Globus pallidus (tissue), 1 donor: Measurements from ENCODE around the gene MEGF11.

Source experiments
- DNase-seq: peaks from one replicate; pipeline ENCODE4 v3.0.0-alpha.2; 2015; ENCODE audit warnings: low spot score

MEGF11 gene

DNA sequence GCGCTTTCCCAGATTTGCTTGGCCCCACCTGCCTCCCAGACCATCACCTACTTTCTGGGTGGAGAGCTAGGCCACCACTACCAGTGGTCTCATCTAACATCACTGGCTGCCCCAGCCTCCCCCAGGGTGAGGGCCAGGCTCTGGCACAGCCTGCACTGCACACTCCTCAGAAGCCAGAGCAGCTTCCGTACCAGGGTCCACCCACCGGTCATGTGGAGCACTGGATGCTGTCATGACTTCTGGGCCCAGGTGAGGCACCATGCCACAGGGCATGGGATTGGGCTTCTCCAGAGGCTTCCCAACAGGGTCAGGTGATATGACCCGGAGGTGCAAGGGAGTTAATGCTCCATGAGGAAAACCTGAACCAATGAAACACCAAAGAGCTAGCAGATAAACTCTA lies 14.0 kb downstream of the MEGF11 start:
- no peak for DNase-seq

DNA sequence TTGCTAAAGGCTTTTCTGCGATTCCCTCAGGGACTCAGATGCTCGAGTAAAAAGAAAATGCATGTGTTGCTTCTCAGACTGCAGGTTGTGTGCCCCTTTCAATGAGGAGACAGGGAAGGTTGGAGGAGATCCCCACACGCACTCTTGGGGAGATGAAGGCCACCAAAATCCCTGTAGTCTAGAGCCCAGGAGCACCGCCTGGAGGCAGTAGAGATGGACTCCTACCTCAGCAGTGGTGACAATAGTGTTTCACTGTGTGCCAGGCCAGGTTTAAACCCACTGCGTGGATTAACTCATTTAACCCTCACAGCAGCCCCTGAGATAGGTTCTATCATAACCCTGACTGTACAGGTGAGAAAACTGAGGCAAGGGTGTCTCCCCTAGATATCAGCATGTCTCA lies 15.2 kb downstream of the MEGF11 start:
- DNase-seq = no peak

GRCh38 chr15:66237513-66238235 lies 15.9 kb downstream of the MEGF11 start:
- DNase-seq = no peak

GRCh38 chr15:66236806-66237375 lies 16.7 kb downstream of the MEGF11 start:
- no peak for DNase-seq

DNA sequence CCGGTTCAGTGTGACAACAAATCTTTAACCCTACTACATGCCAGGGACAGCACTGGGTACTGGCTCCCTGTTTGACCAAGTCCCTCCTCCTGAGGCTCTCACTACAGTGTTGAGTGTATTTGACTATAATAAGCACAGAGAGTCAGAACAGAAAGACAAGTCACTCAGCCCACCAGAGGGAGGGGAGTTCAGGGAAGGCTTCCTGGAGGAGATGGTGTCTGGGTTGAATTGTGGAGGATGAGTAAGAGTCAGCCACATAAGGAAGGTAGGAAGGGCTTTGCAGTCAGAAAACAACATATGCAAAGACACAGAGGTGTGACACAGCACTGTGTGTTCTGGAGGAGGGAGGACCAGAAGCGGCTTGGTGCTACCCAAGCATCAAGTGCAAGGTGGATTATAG lies 17.7 kb downstream of the MEGF11 start:
- no peak for DNase-seq

- DNase-seq = no peak
These were observed 18.8 kb downstream of the MEGF11 start for GRCh38 chr15:66234798-66235197.

DNA sequence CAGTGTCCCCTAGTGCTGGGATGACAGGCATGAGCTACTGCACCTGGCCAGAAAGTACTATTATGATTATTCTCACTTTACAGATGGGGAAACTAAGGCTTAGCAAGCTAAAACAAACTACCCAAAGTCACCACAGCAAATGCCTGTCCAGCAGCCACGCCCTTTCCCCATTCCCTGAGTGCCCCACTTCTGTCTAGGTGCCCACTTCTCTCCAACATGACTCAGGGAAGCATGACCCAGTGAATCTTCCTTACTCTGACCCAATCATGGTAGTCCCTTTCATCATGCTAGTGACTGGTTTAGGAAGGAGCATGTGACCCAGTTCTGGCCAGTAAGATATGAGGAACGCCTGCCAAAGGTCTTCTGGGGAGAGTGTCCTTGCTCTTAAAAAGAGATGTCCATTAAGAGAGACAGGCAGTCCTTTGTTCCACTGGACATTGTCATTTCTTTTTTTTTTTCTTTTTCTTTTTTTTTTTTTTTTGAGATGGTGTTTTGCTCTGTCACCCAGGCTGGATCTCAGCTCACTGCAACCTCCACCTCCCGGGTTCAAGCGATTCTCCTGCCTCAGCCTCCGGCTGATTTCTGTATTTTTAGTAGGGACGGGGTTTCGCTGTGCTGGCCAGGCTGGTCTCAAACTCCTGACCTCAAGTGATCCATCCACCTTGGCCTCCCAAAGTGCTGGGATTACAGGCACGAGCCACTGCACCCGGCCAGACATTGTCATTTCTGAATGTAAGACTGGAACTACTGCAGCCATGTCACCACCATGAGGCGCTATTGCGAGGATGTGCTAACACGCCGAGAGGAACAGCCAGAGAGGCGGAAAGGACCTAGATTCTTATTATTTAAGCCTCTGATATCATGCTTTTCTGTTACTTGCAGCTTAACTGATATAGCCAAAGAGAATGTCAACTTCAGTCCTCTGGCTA lies 19.8 kb downstream of the MEGF11 start:
- no peak for DNase-seq

DNA sequence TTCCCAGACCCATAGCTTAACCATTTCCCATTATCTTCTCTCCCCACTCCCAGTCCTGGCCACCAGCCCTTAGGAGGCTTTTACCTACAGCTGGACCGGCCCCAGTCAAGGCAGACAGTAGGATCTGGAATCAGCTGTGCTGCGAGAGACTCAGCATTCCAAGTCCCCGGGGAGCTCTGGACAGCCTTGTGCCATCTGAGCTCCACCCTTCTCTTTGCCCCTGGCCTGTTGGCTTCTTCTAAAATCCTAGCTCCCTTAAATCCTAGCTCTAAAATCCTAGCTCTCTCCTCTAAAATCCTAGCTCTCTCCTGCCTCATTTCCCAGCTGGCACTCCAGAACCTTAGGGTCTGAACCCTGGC lies 21.3 kb downstream of the MEGF11 start:
- DNase-seq = no peak

- no peak for DNase-seq
These were observed 21.9 kb downstream of the MEGF11 start for GRCh38 chr15:66231394-66232266.

DNA sequence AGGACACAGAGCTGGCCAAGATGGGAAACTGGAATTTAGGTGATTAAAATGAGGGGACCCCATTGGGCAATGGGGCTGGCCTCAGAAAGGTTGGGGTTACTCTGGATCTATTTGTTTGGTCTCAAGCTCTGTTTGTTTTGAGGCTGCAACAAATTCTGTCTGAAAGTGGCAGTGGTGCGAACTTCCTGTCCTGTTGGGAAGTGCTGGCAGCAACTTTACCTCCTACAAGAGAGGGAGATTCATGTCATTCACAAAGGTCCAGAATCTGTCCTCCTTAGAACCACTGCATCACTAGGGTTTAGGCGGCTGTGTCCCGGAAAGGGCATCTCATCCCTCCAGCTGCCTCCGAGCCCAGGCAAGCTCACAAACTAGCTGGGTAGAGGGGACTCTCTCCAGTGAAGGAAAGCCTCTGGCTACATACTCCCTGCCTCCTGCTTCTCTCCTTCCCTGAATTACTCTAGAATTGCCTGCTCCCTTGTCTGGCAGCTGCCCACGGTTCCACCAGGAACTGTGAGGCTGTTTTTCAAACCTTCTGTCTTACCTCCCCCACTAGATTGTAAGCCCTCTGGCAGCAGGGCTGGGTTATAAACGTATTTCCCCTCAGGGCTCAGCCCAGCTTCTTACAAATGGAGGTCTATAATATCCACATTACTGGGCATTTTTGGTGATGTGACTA lies 23.6 kb downstream of the MEGF11 start:
- DNase-seq = no peak

- no peak for DNase-seq
These were observed 24.5 kb downstream of the MEGF11 start for GRCh38 chr15:66228807-66229735.

DNA sequence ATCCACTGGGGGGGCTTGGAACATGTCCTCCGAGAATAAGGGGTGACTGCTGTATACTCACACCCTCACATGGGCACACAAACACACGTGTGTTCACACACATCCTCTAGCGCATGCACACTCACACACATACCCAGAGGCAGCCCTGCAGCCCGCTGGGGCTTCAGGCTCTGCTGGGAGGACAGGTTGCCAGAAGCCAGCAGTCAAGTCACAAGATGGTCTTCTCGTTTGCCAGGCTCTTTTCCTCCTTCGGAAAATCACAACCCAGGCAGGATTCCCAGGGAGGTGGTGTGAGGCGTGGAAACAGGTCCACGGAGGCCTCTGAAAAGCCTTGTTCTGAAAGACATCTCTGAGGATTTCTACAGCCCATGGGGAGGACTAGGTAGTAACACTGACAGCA lies 26.8 kb downstream of the MEGF11 start:
- DNase-seq = no peak

DNA sequence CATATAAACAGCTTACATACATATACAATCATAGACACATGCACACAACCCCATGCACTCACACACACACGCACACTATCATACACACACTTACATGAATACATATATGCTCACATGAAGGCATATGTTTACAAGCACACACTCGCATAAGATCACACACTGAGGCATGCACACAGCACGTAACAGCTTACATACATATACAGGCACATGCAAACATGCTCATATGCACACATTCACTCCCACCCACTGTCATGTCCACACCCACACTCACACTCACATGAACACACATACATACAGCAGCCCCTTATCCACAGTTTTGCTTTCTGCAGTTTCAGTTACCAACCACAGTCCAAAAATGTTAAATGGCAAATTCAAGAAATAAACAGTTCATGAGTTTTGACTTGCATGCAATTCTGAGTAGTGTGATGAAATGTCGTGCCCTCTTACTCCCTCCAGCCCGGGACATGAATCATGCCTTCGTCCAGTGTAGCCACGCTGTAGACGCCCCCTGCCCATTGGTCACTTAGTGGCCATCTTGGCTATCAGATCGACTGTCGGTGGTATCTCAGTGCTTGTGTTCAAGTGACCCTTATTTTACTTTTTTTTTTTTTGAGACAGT lies 27.8 kb downstream of the MEGF11 start:
- no peak for DNase-seq

DNA sequence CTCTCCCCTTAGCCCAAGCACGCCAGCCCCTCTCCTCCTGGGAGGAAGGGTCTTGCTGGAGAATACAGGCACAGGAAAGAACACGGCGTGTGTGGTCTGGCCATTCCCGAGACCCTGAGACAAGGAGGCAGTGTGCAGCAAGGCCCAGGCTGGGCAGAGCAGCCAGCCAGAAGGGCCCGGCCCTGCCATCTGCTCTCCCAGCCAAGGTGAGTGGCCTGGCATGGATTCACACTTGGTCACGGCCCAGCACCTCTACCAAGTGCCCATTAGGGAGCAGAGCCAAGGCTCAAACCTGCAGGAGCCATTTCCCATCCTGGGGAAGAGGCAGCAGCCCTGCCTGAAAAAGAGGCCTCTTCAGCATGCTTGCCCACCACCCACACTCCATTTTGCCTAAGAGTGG lies 28.6 kb downstream of the MEGF11 start:
- DNase-seq = no peak

DNA sequence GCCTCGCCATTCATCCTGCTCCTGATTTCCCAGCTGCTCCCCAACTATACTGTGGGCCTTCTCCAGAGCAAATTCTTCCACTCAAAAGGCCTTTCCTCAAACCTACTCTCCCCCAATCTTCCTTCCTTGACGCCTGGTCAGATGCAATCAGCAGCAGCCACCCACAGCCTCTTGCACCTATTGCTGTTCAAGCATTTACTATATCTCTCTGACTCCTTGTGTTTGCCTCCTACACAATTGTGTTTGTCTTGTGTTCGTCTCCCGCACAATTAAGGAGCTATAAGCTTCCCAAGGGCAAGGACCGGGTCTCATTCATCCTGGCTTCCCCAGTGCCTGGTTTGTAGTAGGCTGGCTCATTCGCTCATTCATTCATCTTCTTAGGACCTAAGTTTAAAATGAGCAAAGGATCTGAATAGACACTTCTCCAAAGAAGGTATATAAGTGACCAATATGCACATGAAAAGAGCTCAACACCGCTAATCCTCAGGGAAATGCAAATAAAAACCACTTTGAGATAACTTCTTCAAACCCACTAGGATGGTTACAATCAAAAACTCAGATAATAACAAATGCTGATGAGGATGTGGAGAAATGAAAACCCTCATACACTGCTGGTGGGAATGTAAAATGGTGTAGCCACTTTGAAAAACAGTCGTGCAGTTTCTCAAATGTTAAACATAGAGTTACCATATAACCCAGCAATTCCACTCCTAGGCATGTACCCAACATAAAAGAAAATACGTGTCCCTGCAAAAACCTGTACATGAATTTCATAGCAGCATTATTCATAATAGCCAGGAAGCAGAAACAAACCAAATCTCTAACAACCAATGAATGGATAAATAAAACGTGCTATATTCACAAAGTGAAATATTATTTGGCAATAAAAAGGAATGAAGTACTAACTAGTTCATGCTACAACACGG lies 31.0 kb downstream of the MEGF11 start:
- DNase-seq = no peak

DNA sequence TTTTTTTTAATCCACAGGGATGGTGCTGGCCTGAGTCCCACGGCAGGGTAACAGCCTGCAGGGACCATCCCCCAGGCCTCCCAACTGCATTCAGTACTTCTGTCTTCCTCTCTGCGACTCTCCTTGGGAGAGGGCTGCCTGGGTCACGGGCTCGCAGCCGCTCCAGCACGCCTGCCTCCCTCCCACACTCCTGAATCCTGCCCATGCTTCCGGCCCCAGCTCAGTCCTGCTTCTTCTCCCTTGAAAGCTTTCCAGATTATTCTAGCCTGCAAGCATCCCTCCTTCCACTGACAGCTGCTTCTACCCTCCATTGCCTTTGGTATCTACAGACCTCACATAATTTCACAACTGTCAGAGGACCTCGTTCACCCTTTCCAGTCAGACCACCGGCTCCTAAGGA lies 32.4 kb downstream of the MEGF11 start:
- no peak for DNase-seq

- DNase-seq = no peak
These were observed 32.9 kb downstream of the MEGF11 start for GRCh38 chr15:66220601-66221000.

DNA sequence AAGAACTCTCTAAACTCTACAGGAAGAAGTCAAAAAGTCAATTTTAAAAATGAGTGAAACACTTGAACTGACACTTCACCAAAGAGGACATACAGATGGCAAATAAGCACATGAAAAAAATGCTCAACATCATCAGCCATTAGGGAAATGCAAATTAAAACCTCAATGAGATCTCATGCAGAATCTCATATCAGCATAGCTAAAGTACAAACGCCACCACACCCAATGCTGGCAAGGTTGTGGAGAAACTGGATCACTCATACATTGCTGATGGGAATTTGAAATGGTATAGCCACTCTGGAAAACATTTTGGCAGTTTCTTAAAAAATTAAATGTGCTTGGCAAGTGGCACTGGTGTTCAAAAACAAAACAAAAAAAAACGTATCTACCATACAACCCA lies 34.2 kb downstream of the MEGF11 start:
- DNase-seq = no peak

DNA sequence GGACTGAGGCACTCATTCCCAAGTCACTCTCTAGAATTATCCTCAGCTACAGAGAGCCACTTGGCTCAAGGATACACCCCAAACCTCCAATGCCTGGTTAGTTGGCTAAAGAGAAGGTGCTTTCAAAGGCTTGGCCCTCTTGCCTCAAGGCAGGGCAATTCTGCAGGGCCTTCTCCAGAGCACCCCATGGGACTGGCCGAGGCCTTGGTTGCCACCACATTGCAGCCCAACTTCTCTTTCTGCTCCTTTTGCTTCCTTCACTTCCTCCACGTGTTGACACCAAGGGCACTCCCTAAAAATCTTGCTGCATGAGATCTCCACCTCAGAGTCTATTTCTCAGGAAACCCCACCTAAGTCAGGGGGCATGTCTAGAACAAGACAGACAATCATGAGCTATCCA lies 36.7 kb downstream of the MEGF11 start:
- no peak for DNase-seq
